Endothelial cell (in vitro differentiated cells): ENCODE results near the gene LY6G6F. TPM values are rescaled to one million over a fixed set of nuclear protein-coding genes. Genes with fewer than 3 reads are reported as not detected.

Experiments used
- DNase-seq: peaks from one replicate; pipeline ENCODE4 v3.0.0; 2021; ENCODE audit warnings: low spot score
- H3K27ac Mint-ChIP-seq: one replicate; pipeline ENCODE4 v1.8.0; 2021; ENCODE audit warnings: mixed read lengths, inconsistent platforms; ENCODE audit not compliant: unreplicated experiment
- H3K27me3 Mint-ChIP-seq: one replicate; pipeline ENCODE4 v1.8.0; 2021; ENCODE audit warnings: mild to moderate bottlenecking, moderate library complexity, mixed read lengths, inconsistent platforms; ENCODE audit not compliant: unreplicated experiment
- H3K36me3 Mint-ChIP-seq: one replicate; pipeline ENCODE4 v1.8.0; 2021; ENCODE audit warnings: mild to moderate bottlenecking, low read depth, mixed read lengths, inconsistent platforms; ENCODE audit not compliant: unreplicated experiment
- H3K4me1 Mint-ChIP-seq: one replicate; pipeline ENCODE4 v1.8.0; 2021; ENCODE audit warnings: mild to moderate bottlenecking, mixed read lengths, inconsistent platforms; ENCODE audit not compliant: unreplicated experiment
- H3K4me3 Mint-ChIP-seq: one replicate; pipeline ENCODE4 v1.8.0; 2021; ENCODE audit warnings: mild to moderate bottlenecking, mixed read lengths, inconsistent platforms; ENCODE audit not compliant: unreplicated experiment
- H3K9me3 Mint-ChIP-seq: one replicate; pipeline ENCODE4 v1.8.0; 2021; ENCODE audit warnings: mixed read lengths, inconsistent platforms; ENCODE audit not compliant: unreplicated experiment
- total RNA-seq: library from RNA; stranded (reverse); fragmentation: NEBNext Ultra II Directional; extraction: Animal tissue kit (Norgen Biotek cat#: 25700); gene quantifications from one replicate; pipeline ENCODE4 v1.2.1, GENCODE V29; 2021; ENCODE audit not compliant: unreplicated experiment
- TF ChIP-seq, protein P1 (sequence below): fragments of 200-600 bp; sonication (generic); IDR thresholded peaks from one replicate; pipeline ENCODE4 v1.5.0; 2021; ENCODE audit warnings: antibody characterized with exemption; ENCODE audit not compliant: unreplicated experiment

LY6G6F gene
- total RNA-seq, 1 donor from 2014 or later, result not detected

DNA sequence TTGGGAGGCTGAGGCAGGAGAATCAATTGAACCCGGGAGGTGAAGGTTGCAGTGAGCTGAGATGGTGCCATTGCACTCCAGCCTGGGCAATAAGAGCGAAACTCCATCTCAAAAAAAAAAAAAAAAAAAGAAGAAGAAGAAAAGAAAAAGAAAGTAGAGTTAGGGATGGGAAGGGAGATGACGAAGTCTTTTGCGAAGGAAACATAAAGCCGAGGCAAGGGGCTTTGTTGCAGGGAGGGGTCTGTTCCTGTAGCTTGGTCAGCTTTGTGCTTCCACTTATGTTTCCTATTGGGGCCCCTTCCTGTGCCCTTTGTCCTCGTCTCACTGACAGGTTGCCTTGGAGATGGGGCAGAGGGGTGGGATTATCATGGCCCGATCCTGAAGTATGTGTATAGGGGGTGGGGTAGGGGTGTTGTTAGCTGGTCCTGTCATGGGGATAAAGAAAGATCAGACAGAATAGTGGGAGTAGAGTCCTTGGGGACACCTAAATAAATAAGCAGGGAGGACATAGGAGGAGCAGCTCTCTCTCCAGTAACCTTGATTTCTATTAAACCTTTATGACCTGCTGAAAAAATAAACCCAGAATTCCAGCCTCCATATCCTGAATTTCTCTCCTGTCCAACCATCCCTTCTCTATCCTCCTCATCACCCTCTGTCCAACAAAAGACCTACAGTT lies 30.8 kb downstream of the LY6G6F start:
- H3K36me3 Mint-ChIP-seq, result peaks cover 18% of the 10 kb centered on the region
- peaks cover 20% of the 10 kb centered on the region for H3K27me3 Mint-ChIP-seq
- DNase-seq, result peak; percentile 55
- H3K9me3 Mint-ChIP-seq, result no peaks in the 10 kb centered on the region
- TF ChIP-seq, protein P1, sequence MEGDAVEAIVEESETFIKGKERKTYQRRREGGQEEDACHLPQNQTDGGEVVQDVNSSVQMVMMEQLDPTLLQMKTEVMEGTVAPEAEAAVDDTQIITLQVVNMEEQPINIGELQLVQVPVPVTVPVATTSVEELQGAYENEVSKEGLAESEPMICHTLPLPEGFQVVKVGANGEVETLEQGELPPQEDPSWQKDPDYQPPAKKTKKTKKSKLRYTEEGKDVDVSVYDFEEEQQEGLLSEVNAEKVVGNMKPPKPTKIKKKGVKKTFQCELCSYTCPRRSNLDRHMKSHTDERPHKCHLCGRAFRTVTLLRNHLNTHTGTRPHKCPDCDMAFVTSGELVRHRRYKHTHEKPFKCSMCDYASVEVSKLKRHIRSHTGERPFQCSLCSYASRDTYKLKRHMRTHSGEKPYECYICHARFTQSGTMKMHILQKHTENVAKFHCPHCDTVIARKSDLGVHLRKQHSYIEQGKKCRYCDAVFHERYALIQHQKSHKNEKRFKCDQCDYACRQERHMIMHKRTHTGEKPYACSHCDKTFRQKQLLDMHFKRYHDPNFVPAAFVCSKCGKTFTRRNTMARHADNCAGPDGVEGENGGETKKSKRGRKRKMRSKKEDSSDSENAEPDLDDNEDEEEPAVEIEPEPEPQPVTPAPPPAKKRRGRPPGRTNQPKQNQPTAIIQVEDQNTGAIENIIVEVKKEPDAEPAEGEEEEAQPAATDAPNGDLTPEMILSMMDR, result no peak
- H3K4me3 Mint-ChIP-seq, result peak overlapping the region; percentile 100
- peaks cover 47% of the 10 kb centered on the region for H3K4me1 Mint-ChIP-seq
- H3K27ac Mint-ChIP-seq, result peak overlapping the region; percentile 100

DNA sequence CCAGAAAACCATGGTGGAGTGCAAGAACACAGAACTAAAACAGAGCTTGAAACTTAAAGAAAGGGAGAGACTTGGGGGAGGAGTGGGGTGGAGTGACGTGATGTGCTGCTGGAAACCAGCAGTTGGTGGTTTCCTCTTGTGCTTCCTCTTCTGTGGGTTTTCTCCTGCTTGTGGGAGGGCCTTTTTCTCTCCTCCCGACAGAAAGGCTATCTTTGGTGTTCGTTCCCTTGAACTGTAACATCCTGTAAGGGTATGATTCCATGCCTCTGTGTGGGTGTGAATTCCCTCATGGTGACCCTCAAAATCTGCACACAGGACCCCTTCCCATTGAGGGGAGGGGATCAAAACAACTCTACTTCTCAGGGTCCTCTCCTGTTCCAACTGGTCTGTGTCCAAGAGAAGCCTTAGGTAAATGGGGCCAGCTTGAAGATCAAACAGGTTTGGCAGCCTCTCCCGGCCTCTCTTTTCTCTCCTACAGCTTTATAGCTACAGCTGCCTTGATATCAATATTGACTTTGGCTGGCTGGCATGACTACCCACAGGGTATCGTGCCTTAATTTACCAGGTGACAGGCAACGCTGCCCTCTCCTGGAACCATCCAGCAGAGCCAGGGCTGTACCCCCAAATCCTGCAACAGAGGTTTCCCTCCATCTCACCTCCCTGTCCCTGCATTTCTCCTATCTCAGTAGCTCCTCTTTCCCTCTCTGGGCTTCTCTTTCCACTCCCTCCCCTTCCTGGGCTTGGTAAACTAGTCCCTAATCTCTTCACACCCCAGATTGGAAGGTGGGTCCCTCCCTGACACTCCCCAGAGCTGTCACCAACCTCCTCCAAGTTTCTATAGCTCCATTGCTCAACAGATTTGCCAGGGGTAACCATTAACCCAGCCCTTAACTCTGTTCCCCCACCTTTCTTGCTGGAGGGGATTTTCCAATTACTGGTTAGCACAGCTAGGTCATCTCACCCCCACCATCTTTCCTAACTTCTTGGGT lies 31.6 kb downstream of the LY6G6F start:
- H3K4me3 Mint-ChIP-seq, result peak overlapping the region; percentile 100

DNA sequence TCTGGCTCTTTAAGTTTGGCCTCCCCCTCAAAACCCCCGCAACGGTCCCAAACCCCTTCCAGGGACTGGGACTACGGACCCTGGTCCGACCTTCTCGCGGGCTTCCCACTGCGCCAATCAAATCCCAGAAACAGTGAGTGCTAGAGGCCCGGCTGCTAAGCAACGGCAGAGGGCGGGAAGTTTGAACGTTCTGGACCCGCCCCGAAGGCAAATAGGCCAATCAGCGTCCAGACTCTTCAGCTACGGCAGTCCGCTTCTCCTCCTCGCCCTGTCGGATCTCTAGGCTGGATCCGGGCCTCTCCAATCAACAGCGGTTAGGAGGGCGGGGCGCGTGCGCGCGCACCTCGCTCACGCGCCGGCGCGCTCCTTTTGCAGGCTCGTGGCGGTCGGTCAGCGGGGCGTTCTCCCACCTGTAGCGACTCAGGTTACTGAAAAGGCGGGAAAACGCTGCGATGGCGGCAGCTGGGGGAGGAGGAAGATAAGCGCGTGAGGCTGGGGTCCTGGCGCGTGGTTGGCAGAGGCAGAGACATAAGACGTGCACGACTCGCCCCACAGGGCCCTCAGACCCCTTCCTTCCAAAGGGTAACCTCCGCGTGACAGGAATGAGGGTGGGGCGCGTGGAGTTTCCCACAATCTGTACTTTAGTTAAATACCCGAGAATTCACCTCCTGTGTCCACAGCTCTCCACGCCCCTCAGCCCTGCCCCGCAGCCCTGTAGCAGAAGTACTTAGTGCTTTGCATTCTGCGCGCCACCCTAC lies 33.2 kb downstream of the LY6G6F start, which contains the start of gene MSH5:
Gene MSH5, plus strand, starts transcription at position 367 of the 758 bp plus-strand sequence. CDS start 462 bp downstream, outside the sequence.
- Mint-ChIP-seq H3K36me3 (peaks cover 8% of the 10 kb centered on the region), H3K4me1 (peaks cover 48% of the 10 kb centered on the region), H3K9me3 (no peaks in the 10 kb centered on the region), H3K4me3 (peak within 1 kb of the TSS; percentile 95), H3K27me3 (peaks cover 17% of the 10 kb centered on the region), H3K27ac (peak within 1 kb of the TSS; percentile 100)
- DNase-seq, result peak; percentile 90
- TF ChIP-seq, protein P1, result no peak

More for the DNA sequence above, 31.6 kb downstream of the LY6G6F start:
- peaks cover 15% of the 10 kb centered on the region for H3K36me3 Mint-ChIP-seq
- TF ChIP-seq, protein P1, result no peak
- no peak for DNase-seq
- H3K27ac Mint-ChIP-seq, result peak overlapping the region; percentile 100
- peaks cover 43% of the 10 kb centered on the region for H3K4me1 Mint-ChIP-seq
- H3K27me3 Mint-ChIP-seq, result peaks cover 20% of the 10 kb centered on the region
- H3K9me3 Mint-ChIP-seq, result no peaks in the 10 kb centered on the region

DNA sequence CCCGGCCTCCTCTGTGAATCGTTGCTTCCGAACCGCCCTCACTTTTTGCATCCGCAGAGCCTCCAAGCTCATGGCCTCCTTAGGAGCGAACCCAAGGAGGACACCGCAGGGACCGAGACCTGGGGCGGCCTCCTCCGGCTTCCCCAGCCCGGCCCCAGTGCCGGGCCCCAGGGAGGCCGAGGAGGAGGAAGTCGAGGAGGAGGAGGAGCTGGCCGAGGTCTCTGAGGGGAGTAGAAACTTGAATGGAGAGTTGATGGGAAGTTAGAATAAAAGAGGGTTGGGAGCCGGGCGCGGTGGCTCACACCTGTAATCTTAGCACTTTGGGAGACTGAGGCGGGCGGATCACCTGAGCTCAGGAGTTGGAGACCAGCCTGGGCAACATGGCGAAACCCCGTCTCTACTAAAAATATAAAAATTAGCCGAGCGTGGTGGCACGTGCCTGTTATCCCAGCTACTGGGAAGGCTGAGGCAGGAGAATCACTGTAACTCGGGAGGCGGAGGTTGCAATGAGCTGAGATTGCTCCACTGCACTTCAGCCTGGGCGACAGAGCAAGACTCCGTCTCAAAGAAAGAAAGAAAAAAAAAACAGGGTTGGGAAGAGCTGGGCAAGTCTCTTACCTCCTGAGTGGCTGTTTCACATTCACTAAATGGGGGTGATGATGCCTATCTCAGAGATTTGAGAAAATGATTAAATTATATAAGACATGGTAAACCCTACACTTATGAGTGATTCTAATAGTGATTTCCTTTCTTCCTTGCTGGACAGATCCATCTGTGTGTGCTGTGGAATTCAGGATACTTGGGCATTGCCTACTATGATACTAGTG lies 33.9 kb downstream of the LY6G6F start:
- TF ChIP-seq, protein P1, result no peak
- Mint-ChIP-seq H3K27ac (peak overlapping the region; percentile 48), H3K4me1 (peaks cover 50% of the 10 kb centered on the region)

More for the DNA sequence above, 33.9 kb downstream of the LY6G6F start:
- no peaks in the 10 kb centered on the region for H3K9me3 Mint-ChIP-seq
- peaks cover 12% of the 10 kb centered on the region for H3K27me3 Mint-ChIP-seq
- peaks cover 9% of the 10 kb centered on the region for H3K36me3 Mint-ChIP-seq
- peak overlapping the region; percentile 95 for H3K4me3 Mint-ChIP-seq
- DNase-seq, result no peak
